Vagina (tissue), 2 donors: ENCODE results near the gene ROR2. TPM values are rescaled to one million over a fixed set of nuclear protein-coding genes. Genes with fewer than 3 reads are reported as not detected.

Source experiments
- DNase-seq, 2 donors: peaks; one replicate each; pipeline ENCODE4 v3.0.0-alpha.2; 2017; ENCODE audit errors: extremely low spot score in 2 of 2
- H3K27ac ChIP-seq: fragments of 200-600 bp; sonication (generic); one replicate; pipeline ENCODE4 v1.5.1; 2019
- H3K27me3 ChIP-seq: fragments of 200-600 bp; sonication (generic); one replicate; pipeline ENCODE4 v1.5.1; 2019
- H3K36me3 ChIP-seq, 2 donors: fragments of 200-600 bp; sonication (generic); one replicate each; pipeline ENCODE4 v1.5.1; 2017 to 2019
- H3K4me1 ChIP-seq: fragments of 200-600 bp; sonication (generic); one replicate; pipeline ENCODE4 v1.5.1; 2019
- H3K4me3 ChIP-seq, 2 donors: fragments of 200-600 bp; sonication (generic); 1 replicate in 1 of 2; 2 replicates in 1 of 2; pipeline ENCODE4 v1.5.1; 2016 to 2019
- H3K9me3 ChIP-seq: fragments of 200-600 bp; sonication (generic); one replicate; pipeline ENCODE4 v1.5.1; 2019
- POLR2A ChIP-seq, 2 donors: fragments of 450-650 bp; IDR thresholded peaks; one replicate each; pipeline ENCODE4 v1.6.1; 2017; ENCODE audit warnings: antibody characterized with exemption in 2 of 2, mild to moderate bottlenecking in 2 of 2, moderate library complexity in 2 of 2
- POLR2AphosphoS5 ChIP-seq, 2 donors: sonication (generic); formaldehyde crosslinking; IDR thresholded peaks; one replicate each; pipeline ENCODE4 v1.9.0; 2017; ENCODE audit warnings: antibody characterized with exemption in 2 of 2, mild to moderate bottlenecking in 2 of 2, low read depth in 1 of 2; ENCODE audit not compliant: insufficient read depth in 1 of 2
- intact Hi-C: fragments of 100-400 bp; cut with DNase I; formaldehyde crosslinking; loops from one replicate; pipeline ENCODE4 v1.15.1; 2023
- microRNA-seq: library from miRNA; unstranded; fragments of <30 nt; microRNA quantifications from one replicate; pipeline ENCODE4, GENCODE V29; 2017; ENCODE audit warnings: borderline number of aligned reads, borderline replicate concordance
- small RNA-seq: library from RNA; depleted of rRNA; stranded (forward); fragments of <200 nt; gene quantifications from one replicate; pipeline ENCODE3, GENCODE V24; 2016
- total RNA-seq: library from RNA; depleted of rRNA; stranded (reverse); fragments of >200 nt; gene quantifications from one replicate; pipeline ENCODE4 v1.2.3, GENCODE V29; 2016

The ROR2 gene
- total RNA-seq, 1 donor from 2014 or later: 22.3 TPM

- no peaks in the 10 kb centered on the region for H3K4me1 ChIP-seq
- no peaks in the 10 kb centered on the region for H3K36me3 ChIP-seq
- intact Hi-C loops: no loop called here
- no peaks in the 10 kb centered on the region for H3K27me3 ChIP-seq
- peak overlapping the region in 1 of 2 donors; percentile 2 for H3K4me3 ChIP-seq
- no peaks in the 10 kb centered on the region for H3K9me3 ChIP-seq
- TF ChIP-seq POLR2A (IDR thresholded peaks at IDR 0.05) (no peak), POLR2AphosphoS5 (IDR thresholded peaks at IDR 0.05; ENCODE audit: insufficient read depth in 1 of 2, low read depth in 1 of 2) (peak; percentile 54 to 73)
- H3K27ac ChIP-seq: peak overlapping the region; percentile 60
- peak in 1 of 2 donors; percentile 94 for DNase-seq
Observed at GRCh38 chr9:91515074-91515687, 434.8 kb downstream of the ROR2 start.

Small RNAs within 50 kb of the gene (microRNA-seq; reads per million reads assigned to microRNA genes)
- not detected for gene MIR3910-1
- gene MIR3910-2: not detected

Small RNAs within 50 kb of the gene (small RNA-seq; reads per million reads assigned to genes)
- gene MIR3910-1: not detected

Other genes starting within 250 kb of the ROR2 start
- gene SPTLC1, start 165.2 kb upstream of the ROR2 start, total RNA-seq: 68.5 TPM